Measurements from ENCODE around the gene MACROH2A2. TPM values are rescaled to one million over a fixed set of nuclear protein-coding genes. Genes with fewer than 3 reads are reported as not detected.

The MACROH2A2 gene
- total and polyA plus RNA-seq, 2 of the 13 experiments (the other 11 are each of a cell fraction or from before 2014, with no cell fraction given) = 9.8 to 43.1 TPM

GRCh38 chr10:70132098-70133029, 79.7 kb downstream of the MACROH2A2 start, which contains the start of gene AIFM2 (continued):
- TF ChIP-seq, protein P1, sequence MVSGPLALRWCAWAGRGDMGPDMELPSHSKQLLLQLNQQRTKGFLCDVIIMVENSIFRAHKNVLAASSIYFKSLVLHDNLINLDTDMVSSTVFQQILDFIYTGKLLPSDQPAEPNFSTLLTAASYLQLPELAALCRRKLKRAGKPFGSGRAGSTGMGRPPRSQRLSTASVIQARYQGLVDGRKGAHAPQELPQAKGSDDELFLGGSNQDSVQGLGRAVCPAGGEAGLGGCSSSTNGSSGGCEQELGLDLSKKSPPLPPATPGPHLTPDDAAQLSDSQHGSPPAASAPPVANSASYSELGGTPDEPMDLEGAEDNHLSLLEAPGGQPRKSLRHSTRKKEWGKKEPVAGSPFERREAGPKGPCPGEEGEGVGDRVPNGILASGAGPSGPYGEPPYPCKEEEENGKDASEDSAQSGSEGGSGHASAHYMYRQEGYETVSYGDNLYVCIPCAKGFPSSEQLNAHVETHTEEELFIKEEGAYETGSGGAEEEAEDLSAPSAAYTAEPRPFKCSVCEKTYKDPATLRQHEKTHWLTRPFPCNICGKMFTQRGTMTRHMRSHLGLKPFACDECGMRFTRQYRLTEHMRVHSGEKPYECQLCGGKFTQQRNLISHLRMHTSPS (CRISPR knock-in tag; IDR thresholded peaks at IDR 0.05; ENCODE audit: low read depth) = no peak
- TF ChIP-seq TBX3 (IDR thresholded peaks at IDR 0.05; ENCODE audit: borderline replicate concordance) (peak; percentile 35; the same call in 1 of the 2 replicates), AGO2 (optimal IDR thresholded peaks at IDR 0.05; ENCODE audit: low read depth, low read length) (peak; percentile 81), MTF1 (CRISPR knock-in tag; IDR thresholded peaks at IDR 0.05) (no peak), ZNF562 (CRISPR knock-in tag; IDR thresholded peaks at IDR 0.05; ENCODE audit: borderline replicate concordance) (no peak), THAP8 (CRISPR knock-in tag; IDR thresholded peaks at IDR 0.05; ENCODE audit: borderline replicate concordance) (no peak), MEIS1 (CRISPR knock-in tag; IDR thresholded peaks at IDR 0.05; ENCODE audit: borderline replicate concordance) (peak; percentile 39; the same call in 1 of the 2 replicates), MXD4 (CRISPR knock-in tag; IDR thresholded peaks at IDR 0.05) (peak; percentile 55; the same call in 1 of the 2 replicates), ZNF264 (CRISPR knock-in tag; IDR thresholded peaks at IDR 0.05) (peak; percentile 98), ARNT (IDR thresholded peaks at IDR 0.05) (no peak), ZNF878 (CRISPR knock-in tag; IDR thresholded peaks at IDR 0.05) (peak; percentile 40; the same call in 1 of the 2 replicates), BRCA1 (CRISPR knock-in tag; IDR thresholded peaks at IDR 0.05) (peak; percentile 92), NCOA2 (CRISPR knock-in tag; IDR thresholded peaks at IDR 0.05) (peak; percentile 78), ZNF143 (CRISPR knock-in tag; IDR thresholded peaks at IDR 0.05) (peak; percentile 51), NFYB (CRISPR knock-in tag; IDR thresholded peaks at IDR 0.05) (no peak; the same call in 1 of the 2 replicates), ARNTL (CRISPR knock-in tag; IDR thresholded peaks at IDR 0.05) (peak; percentile 58; the same call in 1 of the 2 replicates), ZNF225 (CRISPR knock-in tag; IDR thresholded peaks at IDR 0.05) (no peak), ZNF879 (CRISPR knock-in tag; IDR thresholded peaks at IDR 0.05) (no peak; the same call in 1 of the 2 replicates)
- TF ChIP-seq, protein P2, sequence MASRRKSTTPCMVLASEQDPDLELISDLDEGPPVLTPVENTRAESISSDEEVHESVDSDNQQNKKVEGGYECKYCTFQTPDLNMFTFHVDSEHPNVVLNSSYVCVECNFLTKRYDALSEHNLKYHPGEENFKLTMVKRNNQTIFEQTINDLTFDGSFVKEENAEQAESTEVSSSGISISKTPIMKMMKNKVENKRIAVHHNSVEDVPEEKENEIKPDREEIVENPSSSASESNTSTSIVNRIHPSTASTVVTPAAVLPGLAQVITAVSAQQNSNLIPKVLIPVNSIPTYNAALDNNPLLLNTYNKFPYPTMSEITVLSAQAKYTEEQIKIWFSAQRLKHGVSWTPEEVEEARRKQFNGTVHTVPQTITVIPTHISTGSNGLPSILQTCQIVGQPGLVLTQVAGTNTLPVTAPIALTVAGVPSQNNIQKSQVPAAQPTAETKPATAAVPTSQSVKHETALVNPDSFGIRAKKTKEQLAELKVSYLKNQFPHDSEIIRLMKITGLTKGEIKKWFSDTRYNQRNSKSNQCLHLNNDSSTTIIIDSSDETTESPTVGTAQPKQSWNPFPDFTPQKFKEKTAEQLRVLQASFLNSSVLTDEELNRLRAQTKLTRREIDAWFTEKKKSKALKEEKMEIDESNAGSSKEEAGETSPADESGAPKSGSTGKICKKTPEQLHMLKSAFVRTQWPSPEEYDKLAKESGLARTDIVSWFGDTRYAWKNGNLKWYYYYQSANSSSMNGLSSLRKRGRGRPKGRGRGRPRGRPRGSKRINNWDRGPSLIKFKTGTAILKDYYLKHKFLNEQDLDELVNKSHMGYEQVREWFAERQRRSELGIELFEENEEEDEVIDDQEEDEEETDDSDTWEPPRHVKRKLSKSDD (CRISPR knock-in tag; IDR thresholded peaks at IDR 0.05; ENCODE audit: low read depth) = no peak
- TF ChIP-seq, protein P3, sequence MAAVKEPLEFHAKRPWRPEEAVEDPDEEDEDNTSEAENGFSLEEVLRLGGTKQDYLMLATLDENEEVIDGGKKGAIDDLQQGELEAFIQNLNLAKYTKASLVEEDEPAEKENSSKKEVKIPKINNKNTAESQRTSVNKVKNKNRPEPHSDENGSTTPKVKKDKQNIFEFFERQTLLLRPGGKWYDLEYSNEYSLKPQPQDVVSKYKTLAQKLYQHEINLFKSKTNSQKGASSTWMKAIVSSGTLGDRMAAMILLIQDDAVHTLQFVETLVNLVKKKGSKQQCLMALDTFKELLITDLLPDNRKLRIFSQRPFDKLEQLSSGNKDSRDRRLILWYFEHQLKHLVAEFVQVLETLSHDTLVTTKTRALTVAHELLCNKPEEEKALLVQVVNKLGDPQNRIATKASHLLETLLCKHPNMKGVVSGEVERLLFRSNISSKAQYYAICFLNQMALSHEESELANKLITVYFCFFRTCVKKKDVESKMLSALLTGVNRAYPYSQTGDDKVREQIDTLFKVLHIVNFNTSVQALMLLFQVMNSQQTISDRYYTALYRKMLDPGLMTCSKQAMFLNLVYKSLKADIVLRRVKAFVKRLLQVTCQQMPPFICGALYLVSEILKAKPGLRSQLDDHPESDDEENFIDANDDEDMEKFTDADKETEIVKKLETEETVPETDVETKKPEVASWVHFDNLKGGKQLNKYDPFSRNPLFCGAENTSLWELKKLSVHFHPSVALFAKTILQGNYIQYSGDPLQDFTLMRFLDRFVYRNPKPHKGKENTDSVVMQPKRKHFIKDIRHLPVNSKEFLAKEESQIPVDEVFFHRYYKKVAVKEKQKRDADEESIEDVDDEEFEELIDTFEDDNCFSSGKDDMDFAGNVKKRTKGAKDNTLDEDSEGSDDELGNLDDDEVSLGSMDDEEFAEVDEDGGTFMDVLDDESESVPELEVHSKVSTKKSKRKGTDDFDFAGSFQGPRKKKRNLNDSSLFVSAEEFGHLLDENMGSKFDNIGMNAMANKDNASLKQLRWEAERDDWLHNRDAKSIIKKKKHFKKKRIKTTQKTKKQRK (IDR thresholded peaks at IDR 0.05; ENCODE audit: low read length) = no peak
